GM19099 (cell line): ENCODE results near the gene CROCC.

Experiments
- POLR2A ChIP-seq: IDR thresholded peaks from 3 replicates; pipeline ENCODE4 v1.6.1; 2011; ENCODE audit warnings: low read depth; ENCODE audit not compliant: insufficient read length; ENCODE audit errors: extremely low read depth

Gene CROCC

DNA sequence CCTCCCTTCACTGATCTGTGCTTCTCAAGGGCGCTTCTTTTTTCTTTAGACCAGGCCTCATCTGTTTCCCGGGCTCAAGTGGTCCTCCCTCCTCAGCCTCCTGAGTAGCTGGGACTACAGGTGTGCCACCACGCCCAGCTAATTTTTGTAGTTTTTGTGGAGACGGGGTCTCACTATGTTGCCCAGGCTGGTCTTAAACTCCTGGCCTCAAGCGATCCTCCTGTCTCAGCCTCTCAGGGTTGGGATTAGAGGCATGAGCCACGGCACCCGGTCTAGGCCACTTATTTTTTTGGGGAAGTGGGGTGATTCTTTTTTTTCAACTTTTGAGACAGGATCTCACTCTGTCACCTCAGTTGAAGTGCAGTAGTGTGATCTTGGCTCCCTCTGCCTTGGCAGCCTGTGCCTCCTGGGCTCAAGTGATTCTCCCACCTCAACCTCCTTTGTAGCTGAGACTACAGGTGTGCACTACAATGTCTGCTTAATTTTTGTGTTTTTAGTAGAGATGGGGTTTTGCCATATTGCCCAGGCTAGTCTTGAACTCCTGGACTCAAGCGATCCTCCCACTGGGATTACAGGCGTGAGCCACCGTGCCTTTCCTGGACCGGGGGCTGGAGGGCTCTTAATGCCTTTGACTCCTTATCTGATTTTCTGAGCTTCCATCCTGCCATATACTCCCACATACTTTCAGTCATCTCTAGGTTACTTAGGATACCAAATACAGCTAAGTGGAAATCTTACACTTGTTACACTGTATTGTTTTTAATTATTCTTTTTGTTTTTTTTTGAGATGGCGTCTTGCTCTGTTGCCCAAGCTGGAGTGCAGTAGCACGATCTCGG lies 39.8 kb downstream of the CROCC start:
- TF ChIP-seq POLR2A, result no peak

DNA sequence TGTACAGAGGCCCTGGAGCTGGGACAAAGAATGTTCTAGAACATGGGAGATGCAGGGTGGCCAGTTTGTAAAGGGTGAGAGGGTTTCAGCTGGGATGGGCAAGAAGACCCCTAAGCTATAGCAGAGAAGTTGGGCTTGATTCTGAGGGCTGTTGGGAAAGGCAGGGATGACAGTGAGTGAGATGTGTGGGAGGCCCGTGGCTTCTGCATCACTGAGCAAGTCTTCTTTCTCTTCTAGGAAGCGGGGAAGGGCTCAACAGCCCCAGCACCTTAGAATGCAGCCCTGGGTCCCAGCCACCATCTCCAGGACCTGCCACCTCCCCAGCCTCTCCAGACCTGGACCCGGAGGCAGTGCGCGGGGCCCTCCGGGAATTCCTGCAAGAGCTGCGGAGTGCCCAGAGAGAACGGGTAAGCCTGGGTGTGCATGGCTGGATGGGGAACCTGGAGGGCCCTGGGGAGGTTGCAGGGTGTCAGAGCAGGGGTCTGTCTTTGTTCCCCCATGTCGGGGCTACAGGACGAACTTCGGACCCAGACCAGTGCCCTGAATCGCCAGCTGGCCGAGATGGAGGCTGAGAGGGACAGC lies 43.8 kb downstream of the CROCC start:
- TF ChIP-seq POLR2A, result no peak

DNA sequence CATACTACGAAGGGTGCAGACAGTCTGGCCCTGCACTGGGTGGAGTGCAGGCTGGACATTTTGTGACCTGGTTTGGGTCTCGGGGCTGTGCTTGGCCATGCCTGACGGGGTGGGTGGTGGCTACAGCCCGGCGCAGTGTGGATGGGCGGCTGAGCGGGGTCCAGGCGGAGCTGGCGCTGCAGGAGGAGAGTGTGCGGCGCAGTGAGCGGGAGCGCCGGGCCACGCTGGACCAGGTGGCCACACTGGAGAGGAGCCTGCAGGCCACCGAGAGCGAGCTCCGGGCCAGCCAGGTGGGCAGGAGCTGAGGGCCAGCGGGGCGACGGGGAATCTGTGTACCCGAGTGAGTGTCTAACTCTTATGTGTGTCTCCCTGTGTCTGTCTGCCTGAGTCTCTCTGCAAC lies 44.6 kb downstream of the CROCC start:
- TF ChIP-seq POLR2A, result no peak

DNA sequence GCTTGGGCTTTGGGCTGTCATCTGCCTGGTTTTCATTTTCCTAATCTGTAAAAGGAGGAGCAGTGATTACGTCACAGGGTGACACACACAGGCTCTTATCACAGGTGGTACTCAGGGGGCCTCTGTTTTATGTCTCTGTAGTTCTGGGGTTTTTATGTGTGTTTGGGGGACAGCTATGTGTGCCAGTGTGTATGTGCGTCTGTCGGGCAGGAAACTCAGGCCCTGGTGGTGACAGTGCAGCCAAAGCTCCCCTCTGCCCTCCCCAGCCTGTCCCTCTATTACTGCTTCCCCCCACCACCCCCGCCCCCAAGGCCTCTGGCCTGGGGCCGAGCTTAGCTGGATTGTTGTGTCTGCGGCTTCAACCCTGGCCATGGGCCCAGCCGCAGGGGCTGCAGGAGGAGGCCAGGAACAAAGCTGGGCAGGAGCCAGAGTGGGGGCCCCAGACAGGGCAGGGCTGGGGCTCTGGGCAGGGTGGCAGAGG lies 45.4 kb downstream of the CROCC start:
- TF ChIP-seq POLR2A, result no peak

DNA sequence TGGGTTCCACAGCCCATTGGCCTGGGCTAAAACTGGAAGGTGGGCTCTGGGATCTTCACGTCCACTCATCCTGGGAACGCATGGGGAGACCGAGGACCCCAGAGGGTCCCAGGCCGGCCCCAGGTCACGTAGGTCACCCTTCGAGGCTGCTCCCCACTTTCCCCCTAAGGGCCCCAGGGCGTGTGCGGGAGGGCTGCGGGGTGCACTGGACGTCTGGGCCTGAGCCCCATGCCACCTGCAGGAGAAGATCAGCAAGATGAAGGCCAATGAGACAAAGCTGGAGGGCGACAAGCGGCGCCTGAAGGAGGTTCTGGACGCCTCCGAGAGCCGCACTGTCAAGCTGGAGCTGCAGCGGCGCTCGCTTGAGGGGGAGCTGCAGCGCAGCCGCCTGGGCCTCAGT lies 46.2 kb downstream of the CROCC start:
- no peak for TF ChIP-seq POLR2A

DNA sequence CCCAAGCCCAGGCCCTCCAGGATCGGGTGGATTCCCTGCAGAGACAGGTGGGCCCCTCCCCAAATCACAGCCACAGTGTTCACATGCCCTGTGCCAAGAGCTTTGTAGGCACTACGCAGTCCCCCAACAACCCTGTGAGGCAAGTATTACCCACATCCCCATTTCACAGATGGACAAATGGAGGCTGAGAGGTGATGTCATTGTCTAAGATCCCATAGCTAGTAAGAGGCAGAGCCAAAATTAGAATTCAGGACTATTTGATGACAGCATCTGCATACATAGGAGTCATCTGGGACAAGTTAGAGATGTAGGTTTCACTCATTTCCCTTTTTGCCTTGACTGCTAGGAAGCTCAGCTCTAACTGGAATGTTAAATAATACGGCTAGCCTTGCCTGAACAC lies 46.6 kb downstream of the CROCC start:
- no peak for TF ChIP-seq POLR2A

DNA sequence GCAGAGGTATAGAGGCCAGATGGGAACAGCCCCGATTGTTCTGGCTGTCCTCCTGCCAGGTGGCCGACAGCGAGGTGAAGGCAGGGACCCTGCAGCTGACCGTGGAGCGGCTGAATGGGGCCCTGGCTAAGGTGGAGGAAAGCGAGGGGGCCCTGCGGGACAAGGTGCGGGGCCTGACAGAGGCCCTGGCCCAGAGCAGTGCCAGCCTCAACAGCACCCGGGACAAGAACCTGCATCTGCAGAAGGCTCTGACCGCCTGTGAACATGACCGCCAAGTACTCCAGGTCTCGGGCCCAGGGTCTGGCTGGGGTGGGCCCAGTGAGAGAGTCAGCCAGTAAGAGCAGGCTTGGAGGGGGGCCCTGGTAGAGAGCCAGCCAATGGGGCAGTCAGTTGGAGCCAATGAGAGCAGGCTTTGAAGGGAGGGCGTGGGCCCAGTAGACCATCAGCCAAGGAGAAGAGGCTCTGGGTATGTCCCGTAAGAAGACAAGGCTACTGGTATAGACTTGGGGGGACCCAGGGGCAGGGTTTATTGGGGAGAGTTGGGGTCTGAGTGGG lies 47.4 kb downstream of the CROCC start:
- no peak for TF ChIP-seq POLR2A

DNA sequence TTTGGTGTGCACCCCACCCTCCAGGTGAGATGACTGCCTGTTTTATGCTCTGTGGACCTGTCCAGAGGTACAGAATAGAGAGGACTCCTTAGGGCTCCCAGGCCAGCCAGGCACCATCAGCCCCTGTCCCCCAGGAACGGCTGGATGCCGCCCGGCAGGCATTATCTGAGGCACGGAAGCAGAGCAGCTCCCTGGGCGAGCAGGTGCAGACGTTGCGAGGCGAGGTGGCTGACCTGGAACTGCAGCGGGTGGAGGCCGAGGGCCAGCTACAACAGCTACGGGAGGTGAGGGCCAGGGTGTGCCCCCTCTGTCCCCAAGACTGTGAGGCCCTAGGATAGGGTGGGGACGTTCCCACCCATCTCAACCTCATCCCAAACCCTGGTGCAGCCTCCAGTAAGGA lies 47.9 kb downstream of the CROCC start:
- TF ChIP-seq POLR2A, result no peak

DNA sequence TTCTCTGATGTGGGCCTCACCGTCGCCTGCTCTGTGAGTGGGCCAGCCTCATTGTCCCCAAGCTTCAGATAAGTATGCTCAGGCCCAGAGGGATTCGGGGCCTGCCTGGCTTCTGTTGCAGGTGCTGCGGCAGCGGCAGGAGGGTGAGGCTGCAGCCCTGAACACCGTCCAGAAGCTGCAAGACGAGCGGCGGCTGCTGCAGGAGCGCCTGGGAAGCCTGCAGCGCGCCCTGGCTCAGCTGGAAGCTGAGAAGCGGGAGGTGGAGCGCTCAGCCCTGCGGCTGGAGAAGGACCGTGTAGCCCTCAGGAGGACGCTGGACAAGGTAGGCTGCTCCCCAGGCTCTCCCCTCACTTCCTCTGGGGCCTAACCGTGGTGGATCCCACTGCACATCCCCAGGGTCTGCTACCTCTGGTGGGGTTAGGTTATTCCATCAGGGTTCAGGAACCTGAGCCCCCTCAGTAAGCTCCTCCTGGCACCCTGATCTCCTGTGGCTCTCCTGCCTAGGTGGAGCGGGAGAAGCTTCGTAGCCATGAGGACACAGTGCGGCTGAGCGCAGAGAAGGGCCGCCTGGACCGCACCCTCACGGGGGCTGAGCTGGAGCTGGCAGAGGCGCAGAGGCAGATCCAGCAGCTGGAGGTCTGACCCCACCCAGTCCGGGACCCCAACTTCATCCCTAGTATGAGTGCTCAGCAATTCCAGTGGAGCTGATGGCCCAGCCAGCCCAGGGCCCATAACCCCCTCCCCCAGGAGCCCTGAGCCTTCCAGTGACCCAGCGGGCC lies 48.6 kb downstream of the CROCC start:
- TF ChIP-seq POLR2A, result no peak

DNA sequence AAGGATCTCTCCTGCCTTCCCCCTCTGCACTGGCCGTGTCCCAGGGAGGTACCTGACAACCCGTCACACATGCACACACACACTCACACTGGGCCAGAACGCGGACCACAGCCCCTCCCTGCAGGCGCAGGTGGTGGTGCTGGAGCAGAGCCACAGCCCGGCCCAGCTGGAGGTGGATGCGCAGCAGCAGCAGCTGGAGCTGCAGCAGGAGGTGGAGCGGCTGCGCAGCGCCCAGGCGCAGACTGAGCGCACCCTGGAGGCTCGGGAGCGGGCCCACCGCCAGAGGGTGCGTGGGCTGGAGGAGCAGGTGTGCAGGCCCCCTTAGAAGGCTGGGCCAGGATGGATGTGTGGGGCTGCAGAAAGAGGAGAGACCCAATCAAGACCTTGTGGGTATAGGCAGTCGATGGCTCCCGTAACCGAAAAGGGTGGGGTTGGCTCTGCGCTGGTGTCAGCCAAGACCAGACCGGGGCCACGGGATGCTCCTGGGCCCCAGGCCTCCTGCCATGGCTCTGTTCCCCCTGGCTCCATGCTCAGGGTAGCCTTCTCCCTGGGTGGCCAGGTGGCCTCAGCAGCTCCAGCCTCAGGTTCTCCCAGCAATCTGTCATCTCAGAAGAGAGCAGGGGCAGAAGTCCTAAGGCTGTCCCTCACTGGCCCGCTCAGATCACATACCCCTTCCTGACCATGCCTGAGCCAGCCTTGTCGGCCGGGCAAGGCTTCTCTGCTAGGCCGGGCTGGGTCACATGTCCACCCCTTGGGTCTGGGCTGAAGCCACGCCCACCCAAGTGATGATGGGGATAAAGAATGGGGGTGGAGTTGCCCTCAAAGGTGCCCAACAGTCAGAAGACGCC lies 49.8 kb downstream of the CROCC start:
- no peak for TF ChIP-seq POLR2A

DNA sequence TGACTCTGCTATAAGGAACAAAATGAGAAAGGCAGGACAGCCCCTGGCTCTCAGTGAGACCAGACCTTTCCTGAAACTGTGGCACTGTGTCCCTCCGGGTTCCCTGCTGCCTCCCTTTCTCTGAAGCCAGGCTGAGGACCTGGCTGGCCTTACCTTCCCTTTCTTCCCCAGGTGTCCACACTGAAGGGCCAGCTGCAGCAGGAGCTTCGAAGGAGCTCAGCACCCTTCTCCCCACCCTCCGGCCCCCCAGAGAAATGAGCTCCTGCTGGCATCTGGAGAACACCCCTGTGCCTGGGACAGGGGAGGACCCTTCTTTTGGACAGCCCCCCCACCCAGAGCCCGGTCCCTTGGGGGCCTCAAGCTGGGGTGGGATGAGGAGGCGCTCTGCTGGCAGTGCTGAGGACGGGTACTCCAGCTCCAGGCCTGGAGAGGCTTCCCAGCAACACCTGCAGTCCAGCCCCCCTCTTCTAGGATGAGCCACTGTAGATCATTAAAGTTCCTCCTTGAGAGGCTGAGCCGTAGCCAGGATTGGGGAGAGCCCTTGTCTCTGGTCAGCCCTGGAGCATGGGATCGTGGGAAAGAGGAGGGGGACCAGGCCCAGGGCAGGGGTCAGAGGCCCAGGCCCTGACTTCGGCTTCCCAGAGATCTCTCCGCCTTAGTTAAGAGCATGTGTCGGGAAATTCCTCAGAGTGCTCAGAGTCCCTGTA lies 50.6 kb downstream of the CROCC start:
- TF ChIP-seq POLR2A, result no peak

DNA sequence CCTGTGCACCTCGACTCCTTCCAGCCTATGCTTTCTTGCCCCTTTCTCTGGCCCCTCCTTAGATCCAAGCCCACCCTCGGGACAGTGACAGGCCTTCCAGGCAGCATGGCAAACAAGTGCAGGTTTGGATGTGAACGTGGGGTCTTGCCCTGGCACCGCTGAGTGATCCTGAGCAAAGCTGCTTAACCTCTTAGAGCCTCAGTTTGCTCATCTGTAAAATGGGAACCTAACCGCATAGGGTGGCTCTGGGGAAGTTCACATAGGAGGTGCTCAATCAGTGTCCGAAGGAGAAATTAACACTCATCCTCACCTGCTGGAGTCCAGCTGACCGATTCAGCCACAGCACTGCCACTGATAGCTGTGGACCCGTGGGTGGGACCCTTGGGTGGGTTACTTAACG lies 51.5 kb downstream of the CROCC start:
- TF ChIP-seq POLR2A, result no peak

DNA sequence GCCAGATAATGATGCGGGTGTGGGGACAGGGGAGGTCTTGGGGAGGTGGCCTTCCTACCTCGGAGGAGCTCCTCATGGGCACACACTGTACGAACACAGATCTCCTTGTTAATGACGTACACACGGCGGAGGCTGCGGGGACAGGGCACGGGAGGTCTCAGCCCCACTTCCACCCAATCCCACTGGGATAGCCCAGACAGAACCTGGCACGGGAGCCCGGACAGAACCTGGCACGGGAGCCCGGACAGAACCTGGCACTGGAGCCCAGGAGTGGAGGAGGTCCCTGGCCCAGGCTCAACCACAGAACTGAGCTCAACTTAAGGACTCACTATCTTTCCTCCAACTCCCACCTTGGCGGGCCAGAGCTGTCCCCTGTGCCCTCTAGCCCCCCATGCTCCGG lies 53.5 kb downstream of the CROCC start:
- no peak for TF ChIP-seq POLR2A

DNA sequence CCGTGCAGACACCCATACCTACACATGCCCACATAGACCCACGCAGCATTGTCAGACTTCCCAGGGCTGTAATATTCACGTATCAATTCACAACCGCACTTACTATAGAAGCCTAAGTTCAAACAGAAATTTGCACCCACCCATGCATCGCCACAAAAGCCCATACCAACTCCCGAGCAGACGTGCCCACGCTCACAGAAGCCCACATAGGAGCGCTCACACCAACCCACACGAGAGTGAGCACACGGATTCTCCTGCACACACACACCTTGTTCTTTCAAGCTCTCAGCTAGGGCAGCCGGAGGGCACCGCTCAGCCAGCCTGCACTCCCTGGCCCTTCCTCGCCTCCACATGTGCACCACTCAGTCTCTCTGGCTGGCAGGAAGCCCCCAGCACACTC lies 54.1 kb downstream of the CROCC start:
- TF ChIP-seq POLR2A, result no peak

DNA sequence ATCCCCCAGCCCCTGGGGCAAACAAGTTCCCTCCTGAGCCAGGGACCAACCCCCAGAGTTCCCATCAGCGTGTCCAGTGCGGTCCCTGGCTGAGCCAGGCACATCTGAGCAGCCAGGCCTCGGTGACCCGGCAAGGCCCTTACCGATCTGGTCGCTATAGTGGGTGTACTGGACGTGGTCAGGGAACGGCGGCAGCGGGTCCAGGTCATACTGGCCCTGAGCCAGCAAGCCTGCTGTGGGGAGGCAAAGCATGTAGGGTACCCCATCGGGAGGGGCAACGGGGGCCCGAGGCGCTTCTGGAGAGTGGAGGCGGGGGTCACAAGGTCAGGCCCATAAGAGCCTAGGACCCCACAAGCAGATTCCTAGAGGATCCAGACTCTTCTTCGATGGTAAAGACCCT lies 55.2 kb downstream of the CROCC start:
- no peak for TF ChIP-seq POLR2A

DNA sequence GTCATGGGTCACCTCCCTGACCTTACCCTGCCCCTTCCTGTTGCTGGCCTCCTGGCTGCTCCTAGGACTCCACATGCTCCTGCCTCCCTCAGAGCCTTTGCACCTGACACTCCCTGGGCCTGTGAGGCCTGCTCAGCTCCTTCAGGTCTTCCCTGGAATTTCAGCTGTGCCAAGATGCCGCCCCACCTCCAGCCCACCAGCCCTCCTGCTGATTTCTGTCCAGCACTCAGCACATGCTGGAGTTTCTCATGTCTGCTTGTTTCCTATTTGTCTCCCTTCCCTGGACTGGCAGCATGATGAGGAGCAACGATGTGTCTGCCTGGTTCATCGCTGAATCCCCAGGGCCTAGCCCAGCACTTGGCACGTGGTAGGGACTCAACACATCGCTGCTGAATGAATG lies 55.6 kb downstream of the CROCC start:
- TF ChIP-seq POLR2A, result no peak
